Osteoblast (primary cell): Measurements from ENCODE around the gene NCKAP5. TPM values are rescaled to one million over a fixed set of nuclear protein-coding genes. Genes with fewer than 3 reads are reported as not detected.

Experiments
- DNase-seq: peaks from one replicate; pipeline ENCODE4 v3.0.0; 2011; ENCODE audit warnings: low spot score, mixed read lengths; ENCODE audit not compliant: insufficient read length; ENCODE audit errors: missing footprints
- H2AFZ ChIP-seq: 2 replicates; pipeline ENCODE4 v1.6.0; 2011; ENCODE audit warnings: mild to moderate bottlenecking, low read length
- H3K27ac ChIP-seq: 2 replicates; pipeline ENCODE4 v1.5.1; 2011; ENCODE audit warnings: mild to moderate bottlenecking, low read depth, low read length, moderate library complexity
- H3K27me3 ChIP-seq: 2 replicates; pipeline ENCODE4 v1.6.0; 2012; ENCODE audit warnings: mild to moderate bottlenecking, control low read depth, inconsistent platforms, low read length, moderate library complexity; ENCODE audit not compliant: insufficient read depth
- H3K36me3 ChIP-seq: 2 replicates; pipeline ENCODE4 v1.5.1; 2011; ENCODE audit warnings: mild to moderate bottlenecking, low read length, control low read depth, moderate library complexity; ENCODE audit not compliant: insufficient read depth
- H3K4me1 ChIP-seq: 2 replicates; pipeline ENCODE4 v1.5.1; 2011; ENCODE audit warnings: mild to moderate bottlenecking, low read length, control low read depth, moderate library complexity; ENCODE audit not compliant: insufficient read depth
- H3K4me2 ChIP-seq: 2 replicates; pipeline ENCODE4 v1.6.0; 2011; ENCODE audit warnings: mild to moderate bottlenecking, low read length; ENCODE audit not compliant: insufficient read depth
- H3K4me3 ChIP-seq: fragments of 200-600 bp; sonication (generic); 3 replicates; pipeline ENCODE4 v1.5.1; 2012; ENCODE audit warnings: mild to moderate bottlenecking, low read length, inconsistent platforms; ENCODE audit not compliant: insufficient read depth
- H3K79me2 ChIP-seq: 2 replicates; pipeline ENCODE4 v1.6.0; 2012; ENCODE audit warnings: mild to moderate bottlenecking, low read length, control low read depth, inconsistent platforms; ENCODE audit not compliant: insufficient read depth
- H3K9me3 ChIP-seq: 2 replicates; pipeline ENCODE4 v1.5.1; 2011; ENCODE audit warnings: low read depth, low read length, control low read depth
- H4K20me1 ChIP-seq: 2 replicates; pipeline ENCODE4 v1.6.0; 2012; ENCODE audit warnings: mild to moderate bottlenecking, low read length, control low read depth; ENCODE audit not compliant: insufficient read depth
- CTCF ChIP-seq: IDR thresholded peaks from 2 replicates; pipeline ENCODE4 v1.5.1; 2011; ENCODE audit warnings: mild to moderate bottlenecking, low read depth, low read length, moderate library complexity; ENCODE audit errors: extremely low read depth
- total RNA-seq: library from RNA; depleted of rRNA; stranded (reverse); fragments of >200 nt; gene quantifications from 2 replicates; pipeline ENCODE4 v1.2.3, GENCODE V29; 2012

NCKAP5 gene
- total RNA-seq, 1 donor = 1.8 TPM

GRCh38 chr2:133107058-133107815 lies 461.0 kb downstream of the NCKAP5 start:
- no peak overlapping the region for H2AFZ ChIP-seq
- peak; percentile 41 for DNase-seq
- H3K4me3 ChIP-seq = no peak overlapping the region
- H4K20me1 ChIP-seq = no peaks in the 10 kb centered on the region
- H3K79me2 ChIP-seq = no peaks in the 10 kb centered on the region
- H3K36me3 ChIP-seq = no peaks in the 10 kb centered on the region
- TF ChIP-seq CTCF = no peak
- no peaks in the 10 kb centered on the region for H3K9me3 ChIP-seq
- H3K4me1 ChIP-seq = no peaks in the 10 kb centered on the region
- H3K27me3 ChIP-seq = no peaks in the 10 kb centered on the region
- H3K4me2 ChIP-seq = no peak overlapping the region
- no peak overlapping the region for H3K27ac ChIP-seq

- Histone ChIP-seq H3K36me3 (no peaks in the 10 kb centered on the region), H2AFZ (no peak overlapping the region), H3K27ac (no peak overlapping the region), H3K4me1 (no peaks in the 10 kb centered on the region), H3K9me3 (no peaks in the 10 kb centered on the region), H3K27me3 (no peaks in the 10 kb centered on the region), H3K4me3 (no peak overlapping the region), H4K20me1 (no peaks in the 10 kb centered on the region), H3K4me2 (no peak overlapping the region), H3K79me2 (no peaks in the 10 kb centered on the region)
- DNase-seq = no peak
- no peak for TF ChIP-seq CTCF
Measured at GRCh38 chr2:133104871-133105270, 463.4 kb downstream of the NCKAP5 start.

- no peak overlapping the region for H3K4me3 ChIP-seq
- no peaks in the 10 kb centered on the region for H4K20me1 ChIP-seq
- no peaks in the 10 kb centered on the region for H3K4me1 ChIP-seq
- H3K79me2 ChIP-seq = no peaks in the 10 kb centered on the region
- H3K27ac ChIP-seq = no peak overlapping the region
- TF ChIP-seq CTCF = no peak
- no peaks in the 10 kb centered on the region for H3K27me3 ChIP-seq
- DNase-seq = no peak
- no peaks in the 10 kb centered on the region for H3K36me3 ChIP-seq
- H3K9me3 ChIP-seq = no peaks in the 10 kb centered on the region
- H3K4me2 ChIP-seq = no peak overlapping the region
- no peak overlapping the region for H2AFZ ChIP-seq
Measured at GRCh38 chr2:133098787-133099186, 469.5 kb downstream of the NCKAP5 start.

GRCh38 chr2:133097666-133098065 lies 470.6 kb downstream of the NCKAP5 start:
- Histone ChIP-seq H3K36me3 (no peaks in the 10 kb centered on the region), H4K20me1 (no peaks in the 10 kb centered on the region), H2AFZ (no peak overlapping the region), H3K79me2 (no peaks in the 10 kb centered on the region), H3K27ac (no peak overlapping the region), H3K4me1 (no peaks in the 10 kb centered on the region), H3K4me2 (no peak overlapping the region), H3K9me3 (no peaks in the 10 kb centered on the region), H3K4me3 (no peak overlapping the region), H3K27me3 (no peaks in the 10 kb centered on the region)
- no peak for TF ChIP-seq CTCF
- DNase-seq = peak; percentile 79
